NCI-H187 (cell line): ENCODE results near the gene FIG4.
"Not testable (repeated sequence)": the region's sequence is repeated elsewhere in the genome, so short reads cannot be mapped to it uniquely, and the experiment has no call there.

Source experiments
- DNase-seq, 2 experiments: peaks; one replicate each; lab custom pipeline; 2025; lab: John Stamatoyannopoulos, UW

The FIG4 gene

GRCh38 chr6:109853951-109854350 lies 162.9 kb downstream of the FIG4 start:
- DNase-seq, result no peak

GRCh38 chr6:109854541-109855308 lies 163.6 kb downstream of the FIG4 start:
- no peak for DNase-seq

- DNase-seq, result not testable (repeated sequence)
Measured at GRCh38 chr6:109855476-109856040, 164.5 kb downstream of the FIG4 start.

DNA sequence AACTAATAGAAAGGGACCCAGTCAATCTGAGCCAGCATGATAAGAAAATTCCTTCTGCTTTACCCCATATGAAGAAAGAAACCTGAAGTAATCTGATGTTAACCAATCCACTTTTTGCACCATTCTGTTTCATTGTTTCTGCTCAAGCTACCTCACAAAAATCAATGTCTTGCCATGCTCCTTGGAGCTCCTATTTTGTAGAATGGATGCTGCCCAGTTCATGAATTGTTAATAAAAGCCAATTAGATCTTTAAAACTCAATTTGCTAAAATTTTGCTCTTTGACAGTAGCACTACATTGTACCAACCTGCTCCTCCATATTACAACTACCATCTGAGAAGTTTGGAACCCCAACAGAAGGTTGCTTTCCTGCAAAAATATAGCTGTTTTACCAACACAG lies 170.8 kb downstream of the FIG4 start:
- no peak for DNase-seq

- no peak for DNase-seq
Measured at GRCh38 chr6:109864050-109864449, 173.0 kb downstream of the FIG4 start.

GRCh38 chr6:109865968-109866367 lies 174.9 kb downstream of the FIG4 start:
- DNase-seq, result no peak

GRCh38 chr6:109867009-109867969 lies 176.2 kb downstream of the FIG4 start:
- DNase-seq, result no peak

DNA sequence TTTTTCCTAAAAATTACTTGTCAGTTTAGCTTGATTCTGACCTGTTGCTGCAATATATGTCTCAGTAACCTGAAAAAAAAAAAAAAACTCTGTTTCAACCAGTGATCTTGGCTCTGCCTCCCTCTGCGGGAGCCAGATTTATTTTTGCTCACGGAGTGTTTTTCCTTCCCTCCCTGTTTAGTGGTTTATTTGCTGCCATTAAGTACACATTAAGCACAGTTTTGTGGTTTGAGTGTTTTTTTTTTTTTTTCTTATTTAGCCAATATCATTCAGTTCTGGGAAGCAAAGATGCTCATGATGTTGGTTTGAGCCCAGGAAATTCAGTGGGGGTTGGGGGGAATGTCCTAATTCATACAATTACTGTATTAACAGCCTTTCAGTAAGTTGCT lies 176.9 kb downstream of the FIG4 start:
- no peak for DNase-seq

DNA sequence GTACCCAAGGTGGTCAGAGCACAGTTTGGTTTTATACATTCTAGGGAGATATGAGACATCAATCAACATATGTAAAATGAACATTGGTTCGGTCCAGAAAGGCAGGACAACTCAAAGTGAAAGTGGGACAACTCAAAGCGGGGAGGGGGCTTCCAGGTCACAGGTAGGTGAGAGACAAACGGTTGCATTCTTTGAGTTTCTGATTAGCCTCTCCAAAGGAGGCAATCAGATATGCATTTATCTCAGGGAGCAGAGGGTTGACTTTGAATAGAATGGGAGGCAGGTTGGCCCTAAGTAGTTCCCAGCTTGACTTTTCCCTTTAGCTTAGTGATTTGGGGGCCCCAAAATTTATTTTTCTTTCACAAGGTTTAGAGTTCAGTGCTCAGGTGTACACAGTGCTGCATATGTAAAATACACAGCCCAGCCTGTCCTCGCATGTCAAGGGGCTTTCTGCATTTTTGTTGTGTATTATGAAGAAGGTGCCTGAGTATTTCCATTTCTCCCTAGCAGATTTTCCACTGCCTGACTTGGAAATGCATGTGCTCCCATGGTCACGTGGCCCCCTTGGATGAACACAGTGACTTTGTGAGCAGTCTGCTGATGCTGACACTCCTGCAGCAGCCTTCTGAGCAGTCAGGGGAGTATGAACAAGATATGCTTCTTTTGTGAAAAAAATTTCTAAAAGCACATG lies 178.4 kb downstream of the FIG4 start:
- not testable (repeated sequence) for DNase-seq

DNA sequence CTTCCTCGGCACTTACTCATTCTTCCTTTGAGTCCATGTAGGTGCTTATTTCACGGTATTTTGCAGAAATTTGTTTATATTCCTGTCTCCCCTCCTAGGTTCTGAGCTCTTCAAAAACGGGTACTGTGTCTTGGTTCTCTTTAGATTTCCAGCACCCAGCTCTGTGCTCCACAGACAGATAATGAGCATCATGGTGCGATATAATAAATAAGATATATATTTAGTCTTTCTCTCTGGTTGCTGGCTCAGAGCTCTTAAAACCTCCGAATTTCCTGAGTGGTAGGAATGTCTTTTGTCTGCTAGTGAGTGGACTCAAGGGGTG lies 179.0 kb downstream of the FIG4 start:
- DNase-seq, result no peak

DNA sequence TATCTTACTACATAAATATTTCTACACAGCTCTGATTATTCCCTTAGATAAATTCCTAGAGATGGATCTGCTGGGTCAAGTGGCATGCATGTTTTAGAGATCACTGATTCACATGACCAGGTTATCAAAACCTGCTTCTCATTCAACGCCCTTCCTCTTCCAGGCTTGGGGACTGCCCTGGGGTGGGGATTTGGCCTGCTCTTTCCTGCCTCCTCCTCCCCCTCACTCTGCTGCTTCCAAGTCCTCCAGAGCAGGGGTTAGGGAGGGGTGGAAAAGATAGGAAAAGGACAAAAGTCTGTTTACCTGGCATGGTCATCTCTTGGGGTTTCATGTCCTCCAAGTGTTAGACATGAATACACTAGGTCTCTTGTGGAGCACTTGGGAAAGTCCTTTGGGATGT lies 181.5 kb downstream of the FIG4 start:
- no peak for DNase-seq

DNA sequence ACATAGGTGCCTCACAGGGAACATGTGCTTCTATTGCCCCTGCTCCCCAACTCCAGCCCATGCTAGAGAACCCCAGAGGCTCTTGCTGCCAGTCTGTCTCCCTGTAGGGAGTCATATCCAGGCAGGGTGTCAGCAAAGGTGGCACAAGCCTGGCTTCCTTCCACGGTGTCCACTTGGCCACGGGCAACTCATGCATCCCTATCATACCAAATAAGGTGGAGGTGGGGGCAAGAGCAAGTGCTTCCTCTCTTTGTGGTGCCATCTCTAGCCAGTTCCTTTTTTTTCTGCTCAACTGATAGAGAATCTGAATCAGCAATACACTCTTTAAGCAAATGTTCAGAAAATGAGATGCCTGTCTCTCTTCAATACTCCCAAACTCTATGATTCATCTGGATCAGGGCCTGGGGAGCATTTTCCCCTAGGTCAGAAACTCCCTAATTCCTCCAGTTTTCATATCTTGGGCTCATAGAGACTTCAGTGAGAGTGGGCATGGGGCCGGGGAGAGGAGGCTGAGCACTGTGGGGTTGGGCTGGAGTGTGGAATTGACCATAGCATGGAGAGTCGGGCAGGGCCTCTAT lies 182.0 kb downstream of the FIG4 start:
- DNase-seq, result no peak

- no peak for DNase-seq
Measured at GRCh38 chr6:109874086-109874485, 183.0 kb downstream of the FIG4 start.

GRCh38 chr6:109874621-109875020 lies 183.5 kb downstream of the FIG4 start:
- DNase-seq, result no peak
